K562 (cell line): ENCODE data around the gene SEC23IP. TPM values are rescaled to one million over a fixed set of nuclear protein-coding genes. Genes with fewer than 3 reads are reported as not detected.

Experiments
- ATAC-seq: fragments of 200-7000 bp; cut with Tn5 transposase; 3 replicates; pipeline ENCODE4 v1.9.1; 2020; ENCODE audit warnings: moderate library complexity
- BruUV-seq: library from RNA; stranded (reverse); fragments of 400-500 nt; replicated peaks from 2 replicates; lab custom pipeline; 2021; lab: Mats Ljungman, UMichigan
- CTCF ChIA-PET: fragments of 300-600 bp; formaldehyde crosslinking; extraction: SDS; loops from one replicate; lab custom pipeline; 2021; ENCODE audit warnings: low intra/inter-chr PET ratio; lab: Yijun Ruan, JAX
- POLR2A ChIA-PET: fragments of 300-600, 350-650 bp; sonication (Branson Sonifier 250); formaldehyde crosslinking; extraction: SDS; loops from one replicate; lab custom pipeline; 2021; ENCODE audit warnings: antibody characterized with exemption, inconsistent platforms; lab: Yijun Ruan, JAX
- DNase-seq, 4 experiments: peaks; one replicate each; pipeline versions ENCODE4 v3.0.0 to v3.0.0-alpha.2; 2011 to 2018; ENCODE audit warnings: low spot score in 3 of 4, mixed read lengths in 3 of 4; ENCODE audit errors: extremely low read depth in 1 of 4
- FAIRE-seq: peaks from 2 replicates; lab custom pipeline; 2011; peaks lifted over from hg19 to GRCh38; lab: Jason Lieb, UNC
- H2AFZ ChIP-seq: 2 replicates; pipeline ENCODE4 v1.6.0; 2011; ENCODE audit warnings: low read depth, low read length, control low read depth, inconsistent platforms
- H3K27ac ChIP-seq: fragments of 200-600 bp; 3 replicates; pipeline ENCODE4 v1.8.0; 2011; ENCODE audit warnings: low read depth, mild to moderate bottlenecking, control low read depth, inconsistent platforms, low read length, moderate library complexity, mixed read lengths; ENCODE audit errors: extremely low read depth
- H3K27me3 ChIP-seq, 2 experiments: fragments of 300-600 bp in 1 of 2; 2 replicates in 1 of 2; 3 replicates in 1 of 2; pipeline versions ENCODE4 v1.6.0 to v1.8.0; 2011; ENCODE audit warnings: inconsistent platforms in 2 of 2, low read length in 2 of 2, mild to moderate bottlenecking in 1 of 2, mixed read lengths in 1 of 2, moderate library complexity in 1 of 2; ENCODE audit not compliant: control insufficient read depth in 2 of 2, insufficient read depth in 2 of 2
- H3K36me3 ChIP-seq: fragments of 300-600 bp; 3 replicates; pipeline ENCODE4 v1.8.0; 2011; ENCODE audit warnings: mild to moderate bottlenecking, low read length, inconsistent platforms; ENCODE audit not compliant: control insufficient read depth, insufficient read depth
- H3K4me1 ChIP-seq, 2 experiments: fragments of 200-600 bp in 1 of 2; replicated peaks in 1 of 2; 2 replicates in 1 of 2; 3 replicates in 1 of 2; pipeline versions ENCODE4 v1.5.1 to v1.8.0; 2011; ENCODE audit warnings: inconsistent platforms in 2 of 2, low read length in 2 of 2, mild to moderate bottlenecking in 1 of 2, mixed read lengths in 1 of 2, moderate library complexity in 1 of 2; ENCODE audit not compliant: control insufficient read depth in 2 of 2, insufficient read depth in 2 of 2
- H3K4me2 ChIP-seq: 2 replicates; pipeline ENCODE4 v1.6.1; 2011; ENCODE audit warnings: low read length, control low read depth, inconsistent platforms, mixed read lengths; ENCODE audit not compliant: insufficient read depth
- H3K4me3 ChIP-seq: fragments of 200-600 bp; sonication (generic), shearing (Covaris generic); 2 replicates; pipeline ENCODE4 v1.5.1; 2016; ENCODE audit warnings: control low read depth, inconsistent platforms
- H3K79me2 ChIP-seq: fragments of 200-600 bp; 3 replicates; pipeline ENCODE4 v1.8.0; 2011; ENCODE audit warnings: low read length, inconsistent platforms; ENCODE audit not compliant: control insufficient read depth, insufficient read depth
- H3K9ac ChIP-seq, 2 experiments: 2 replicates each; pipeline versions ENCODE4 v1.6.0 to v1.6.1; 2011; ENCODE audit warnings: low read depth in 2 of 2, low read length in 2 of 2, control low read depth in 1 of 2, inconsistent platforms in 1 of 2, mild to moderate bottlenecking in 1 of 2, mixed read lengths in 1 of 2; ENCODE audit not compliant: insufficient read depth in 1 of 2
- H3K9me1 ChIP-seq: one replicate; pipeline ENCODE4 v1.6.0; 2011; ENCODE audit warnings: inconsistent platforms, mild to moderate bottlenecking, low read length, moderate library complexity; ENCODE audit not compliant: control insufficient read depth, insufficient read depth
- H3K9me3 ChIP-seq: replicated peaks from 2 replicates; pipeline ENCODE4 v1.5.1; 2011; ENCODE audit warnings: low read depth, low read length, inconsistent platforms; ENCODE audit not compliant: control insufficient read depth, insufficient read depth
- H4K20me1 ChIP-seq: replicated peaks from 2 replicates; pipeline ENCODE4 v1.6.1; 2011; ENCODE audit warnings: low read length, inconsistent platforms, mixed read lengths; ENCODE audit not compliant: control insufficient read depth, insufficient read depth
- ADNP ChIP-seq: fragments of 200-800 bp; sonication (Bioruptor generic); IDR thresholded peaks from 2 replicates; pipeline ENCODE4 v1.6.1; 2016; ENCODE audit warnings: missing genetic modification characterization, missing compliant biosample characterization
- C11orf30 ChIP-seq: fragments of 450-650 bp; IDR thresholded peaks from 2 replicates; pipeline ENCODE4 v1.6.1; 2016; ENCODE audit warnings: low read depth, mild to moderate bottlenecking
- CTCF ChIP-seq, 3 experiments: IDR thresholded peaks in 2 of 3; conservative IDR thresholded peaks in 1 of 3; 2 replicates each; pipeline ENCODE4 v1.5.1; 2011 to 2012; ENCODE audit warnings: low read length in 3 of 3, mild to moderate bottlenecking in 3 of 3, control low read depth in 2 of 3, improper control_type of control experiment in 1 of 3, inconsistent platforms in 1 of 3, low read depth in 1 of 3, mixed read lengths in 1 of 3, moderate library complexity in 1 of 3; ENCODE audit not compliant: insufficient read depth in 2 of 3
- DEAF1 ChIP-seq: fragments of 450-650 bp; formaldehyde crosslinking; IDR thresholded peaks from 2 replicates; pipeline ENCODE4 v1.4.0; 2020; ENCODE audit warnings: mild to moderate bottlenecking, moderate library complexity
- KAT8 ChIP-seq: fragments of 450-650 bp; IDR thresholded peaks from 2 replicates; pipeline ENCODE4 v1.6.1; 2016; ENCODE audit warnings: low read depth, mild to moderate bottlenecking
- MAFF ChIP-seq: IDR thresholded peaks from 2 replicates; pipeline ENCODE4 v1.6.1; 2012; ENCODE audit warnings: low read length, improper control_type of control experiment
- MAFG ChIP-seq: fragments of 450-650 bp; conservative IDR thresholded peaks from 2 replicates; pipeline ENCODE4 v1.6.1; 2016; ENCODE audit warnings: missing genetic modification characterization, missing compliant biosample characterization
- MAFK ChIP-seq: IDR thresholded peaks from 2 replicates; pipeline ENCODE4 v1.6.1; 2011; ENCODE audit warnings: low read length, improper control_type of control experiment
- PHTF2 ChIP-seq: fragments of 250-450 bp; sonication (Bioruptor Pico); IDR thresholded peaks from 2 replicates; pipeline ENCODE4 v1.5.0; 2021; ENCODE audit warnings: mild to moderate bottlenecking
- PKNOX1 ChIP-seq: fragments of 450-650 bp; IDR thresholded peaks from 2 replicates; pipeline ENCODE4 v1.6.1; 2016
- PTBP1 ChIP-seq: fragments of 200-400 bp; formaldehyde crosslinking; IDR thresholded peaks from 2 replicates; pipeline ENCODE4 v1.6.1; 2017; ENCODE audit warnings: low read depth, low read length
- ZNF316 ChIP-seq: fragments of 450-650 bp; IDR thresholded peaks from 2 replicates; pipeline ENCODE4 v1.6.1; 2016
- ZNF398 ChIP-seq: fragments of 250-450 bp; sonication (Bioruptor Pico); IDR thresholded peaks from 2 replicates; pipeline ENCODE4 v1.8.0; 2021; ENCODE audit warnings: moderate library complexity, mild to moderate bottlenecking, inconsistent platforms
- WGBS: fragments of 100-300 bp; shearing (Covaris generic); methylation state at CpG from one replicate; pipeline ENCODE4 v1.1.6; 2016; ENCODE audit warnings: low coverage, mixed read lengths; ENCODE audit not compliant: insufficient coverage; ENCODE audit errors: missing lambda C conversion rate; 5-methylcytosine and 5-hydroxymethylcytosine counted together
- in situ Hi-C: fragments of 300-500 bp; cut with MboI; formaldehyde crosslinking; loops from 4 replicates; pipeline ENCODE4 v1.15.0; 2018; ENCODE audit warnings: inconsistent platforms, mixed read lengths
- intact Hi-C: fragments of 100-400 bp; cut with micrococcal nuclease; formaldehyde crosslinking; loops from 2 replicates; pipeline ENCODE4 v1.14.2; 2022
- polyA plus RNA-seq, 8 experiments: library from polyadenylated mRNA; depleted of rRNA in 4 of 8; stranded (reverse) in 5 of 8; unstranded in 3 of 8; fragments of >200 nt; fragmentation: Nextera tagmentation in 2 of 8; fragmentation: Illumina TruSeq in 1 of 8; extraction: Ambion mirVana in 2 of 8; extraction: Trizol in 1 of 8; gene quantifications; 2 replicates each; pipeline versions ENCODE4 v1.2.1 to v1.2.3, GENCODE V29; 2011 to 2014; ENCODE audit warnings: inconsistent platforms in 1 of 8, missing spikeins in 1 of 8
- total RNA-seq, 7 experiments: library from RNA; depleted of rRNA in 6 of 7; stranded (reverse); fragments of >200 nt in 6 of 7; fragmentation: Illumina TruSeq in 2 of 7; extraction: Trizol in 2 of 7; gene quantifications; 2 replicates each; pipeline versions ENCODE4 v1.2.1 to v1.2.3, GENCODE V29; 2011 to 2021; ENCODE audit warnings: low replicate concordance in 1 of 7

SEC23IP gene
- total and polyA plus RNA-seq, 9 of the 15 experiments (the other 6 are each of a cell fraction or from before 2014, with no cell fraction given), result 15.8 to 38.4 (median 22.5) TPM

GRCh38 chr10:119859420-119860258 lies 32.9 kb upstream of the SEC23IP start:
- H3K36me3 ChIP-seq, result peaks cover 36% of the 10 kb centered on the region
- no peak overlapping the region for H3K9ac ChIP-seq
- FAIRE-seq (no peak), DNase-seq (peak in 1 of 4 experiments; percentile 37), ATAC-seq (peak; percentile 70)
- no peaks in the 10 kb centered on the region for H3K4me1 ChIP-seq
- no peak overlapping the region for H3K27ac ChIP-seq
- H4K20me1 ChIP-seq, result no peaks in the 10 kb centered on the region
- intact Hi-C loops (loop anchor here (2.0 to 5.0 kb wide), 3 partner anchors 109 to 242 kb away; no protein-coding TSS in a partner anchor), in situ Hi-C loops (loop anchor here (5.0 to 10.0 kb wide), 2 partner anchors 172 to 255 kb away; no protein-coding TSS in a partner anchor)
- no peaks in the 10 kb centered on the region for H3K9me3 ChIP-seq
- no peak overlapping the region for H2AFZ ChIP-seq
- H3K4me2 ChIP-seq, result no peak overlapping the region
- WGBS, result 6% methylated on average over 1 of the region's 1 CpG
- H3K9me1 ChIP-seq, result no peaks in the 10 kb centered on the region
- H3K27me3 ChIP-seq, result no peaks in the 10 kb centered on the region
- no peak overlapping the region for H3K4me3 ChIP-seq
- peaks cover 63% of the 10 kb centered on the region for H3K79me2 ChIP-seq
- no TSS peak for BruUV-seq
- ChIA-PET CTCF (interaction anchor here (0.7 to 2.2 kb wide), 5 partner anchors 109 to 251 kb away, joined by 3 to 12 read pairs (median 4); no protein-coding TSS in a partner anchor), POLR2A (interaction anchor here (0.7 to 1.3 kb wide), 4 partner anchors 10 to 178 kb away, joined by 3 to 7 read pairs (median 4); partner anchors contain the start of gene MCMBP)
- no peak for TF ChIP-seq ADNP (tag)
- 0 out of 2 replicates have a peak, but pooled peaks have one; percentile 18 for TF ChIP-seq PKNOX1
- peak; percentile 86 for TF ChIP-seq ZNF316
- TF ChIP-seq DEAF1 (CRISPR knock-in tag), result peak; percentile 56
- TF ChIP-seq PHTF2 (CRISPR knock-in tag), result no peak
- peak; percentile 58; the same call in 1 of the 2 replicates for TF ChIP-seq MAFG (tag)
- TF ChIP-seq PTBP1, result no peak
- TF ChIP-seq MAFF, result peak; percentile 46
- TF ChIP-seq KAT8, result no peak
- peak; percentile 34; the same call in 1 of the 2 replicates for TF ChIP-seq MAFK
- peak in 1 of 3 experiments; percentile 64; a peak in 4 of 6 replicates for TF ChIP-seq CTCF (IDR thresholded peaks at IDR 0.05 in 2 of 3, conservative IDR thresholded peaks at IDR 0.05 in 1 of 3; ENCODE audit: insufficient read depth in 2 of 3, low read depth in 1 of 3, low read length in 3 of 3)
- TF ChIP-seq C11orf30, result peak; percentile 75; the same call in 1 of the 2 replicates
- no peak for TF ChIP-seq ZNF398 (CRISPR knock-in tag)
